CD4-positive, alpha-beta T cell treated with Interleukin-17A for 1 hour (primary cell): ENCODE data around the gene AMPD3.

Experiments
- DNase-seq: peaks from one replicate; pipeline ENCODE4 v3.0.0-alpha.2; 2020

The AMPD3 gene

DNA sequence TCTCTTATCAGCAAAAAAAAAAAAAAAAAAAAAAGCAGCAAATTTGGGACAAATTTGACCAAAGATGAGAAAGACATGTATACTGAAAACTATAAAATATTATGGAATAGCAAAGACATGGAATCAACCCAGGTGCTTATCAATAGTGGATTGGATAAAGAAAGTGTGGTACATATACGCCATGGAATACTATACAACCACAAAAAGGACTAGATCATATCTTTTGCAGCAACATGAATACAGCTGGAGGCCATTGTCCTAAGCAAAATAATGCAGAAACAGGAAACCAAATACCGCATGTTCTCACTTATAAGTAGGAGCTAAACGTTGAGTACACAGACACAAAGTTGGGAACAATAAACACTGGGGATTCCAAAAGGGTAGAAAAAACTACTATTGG, 87.7 kb downstream of the AMPD3 start:
- no peak for DNase-seq

DNA sequence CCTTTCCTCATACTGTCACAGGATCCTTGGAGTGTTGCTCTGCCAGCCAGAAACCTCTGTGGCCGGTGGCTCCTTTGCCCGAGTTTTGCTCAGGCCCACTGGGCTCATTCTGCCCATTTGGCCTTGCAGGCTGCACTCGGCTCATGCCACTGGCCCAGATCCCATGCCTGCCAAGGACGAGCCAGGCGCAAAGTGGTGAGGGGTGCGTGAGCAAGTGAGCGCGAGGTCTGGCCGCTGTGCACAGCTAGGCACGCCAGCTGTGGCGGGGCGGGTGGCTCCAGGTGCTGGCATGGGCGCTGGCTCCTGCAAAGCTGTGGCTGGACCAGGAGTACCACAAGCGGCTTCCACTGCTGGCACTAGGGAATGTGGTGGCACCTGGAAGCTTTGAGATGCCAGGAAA, 88.7 kb downstream of the AMPD3 start:
- DNase-seq = no peak

DNA sequence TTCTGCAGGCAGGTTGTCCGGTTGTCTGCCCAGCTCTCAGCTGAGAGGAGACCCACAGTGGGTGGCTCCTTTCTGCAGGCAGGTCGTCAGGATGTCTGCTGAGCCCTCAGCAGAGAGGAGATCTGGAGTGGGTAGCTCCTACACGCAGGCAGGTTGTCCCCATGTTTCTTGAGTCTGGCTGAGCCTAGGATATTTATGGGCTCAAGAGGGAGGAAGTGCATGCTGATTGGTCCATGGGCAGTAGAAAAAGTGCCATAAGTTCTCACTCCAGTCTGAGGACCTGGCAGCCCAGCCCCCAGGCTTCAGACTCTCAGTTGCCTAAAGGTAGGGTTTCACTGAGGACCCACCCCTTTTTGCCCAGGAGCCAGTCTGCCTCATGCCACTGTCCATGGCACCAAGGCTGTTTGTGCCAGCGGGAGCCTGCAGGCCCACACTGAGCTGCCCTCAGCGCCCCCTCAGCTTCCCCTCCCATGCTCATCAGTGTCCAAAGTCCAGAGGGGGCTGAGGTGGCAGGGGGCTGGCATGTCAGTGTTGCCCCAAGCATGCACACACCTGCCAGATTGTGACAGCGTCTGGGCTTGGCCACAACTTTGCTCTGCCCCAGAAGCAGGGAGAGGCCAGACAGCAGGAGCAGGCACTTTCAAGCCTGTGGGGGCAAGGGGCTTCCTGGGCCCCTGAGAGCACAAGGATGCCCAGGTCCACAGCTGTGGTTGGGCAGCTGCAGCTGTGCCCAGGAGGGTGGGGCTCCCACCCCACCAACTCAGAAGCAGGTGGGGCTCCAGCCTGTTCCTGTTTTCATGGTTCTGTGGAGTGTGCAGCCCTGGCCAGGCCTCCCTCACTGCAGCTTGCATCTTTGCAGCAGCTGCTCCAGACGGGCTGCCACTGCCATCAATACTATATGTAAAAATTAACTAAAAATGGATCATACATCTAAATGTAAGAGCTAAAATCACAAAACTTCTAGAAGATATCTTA, 89.7 kb downstream of the AMPD3 start:
- DNase-seq = no peak

DNA sequence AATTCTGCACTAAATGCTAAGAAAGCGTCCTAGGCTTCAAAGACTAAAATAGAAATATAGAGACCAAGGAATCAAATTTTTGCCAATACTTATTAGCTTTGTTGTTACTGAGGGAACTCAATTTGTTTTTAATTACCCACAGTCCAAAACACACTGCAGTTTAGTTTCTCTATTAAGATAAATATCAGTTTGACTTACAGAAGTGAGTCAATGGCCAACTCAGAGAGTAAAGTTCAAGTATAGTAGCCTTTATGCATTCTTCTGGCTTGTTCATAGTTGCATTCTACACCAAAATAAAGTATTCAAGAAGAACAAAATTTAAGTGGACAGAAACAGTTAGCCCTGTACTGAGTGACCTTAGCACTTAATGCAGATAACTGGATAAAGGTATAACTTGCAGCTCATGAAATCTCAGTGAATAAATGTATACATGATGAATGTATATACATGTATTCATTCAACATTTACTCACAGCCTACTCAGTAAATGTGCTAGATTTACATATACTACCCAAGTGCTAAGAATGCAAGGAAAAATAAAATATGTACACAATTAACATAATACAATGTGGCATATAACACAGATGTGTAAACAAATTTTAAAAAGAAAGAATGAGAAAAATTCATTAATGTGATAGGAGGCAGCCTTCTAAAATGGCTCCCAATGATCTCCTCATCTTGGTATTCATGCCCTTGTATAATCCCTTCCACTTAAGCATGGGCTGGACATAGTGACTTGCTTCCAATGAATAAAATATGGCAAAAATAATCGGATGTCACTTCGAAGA, 95.6 kb downstream of the AMPD3 start:
- DNase-seq = no peak

DNA sequence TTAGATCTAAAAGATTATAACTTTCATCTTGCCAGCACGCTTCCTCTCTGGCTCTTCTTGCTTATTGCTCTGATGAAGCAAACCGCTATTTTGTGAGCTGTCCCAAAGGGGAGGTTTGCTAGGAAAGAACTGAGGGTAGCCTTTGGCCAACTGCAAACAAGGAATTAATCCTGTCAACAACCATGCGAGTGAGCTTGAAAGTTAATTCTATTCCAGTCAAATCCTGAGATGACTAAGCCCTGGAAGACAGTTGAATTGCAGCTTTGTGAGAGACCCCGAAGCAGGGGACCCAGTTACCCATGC, 96.2 kb downstream of the AMPD3 start:
- no peak for DNase-seq

DNA sequence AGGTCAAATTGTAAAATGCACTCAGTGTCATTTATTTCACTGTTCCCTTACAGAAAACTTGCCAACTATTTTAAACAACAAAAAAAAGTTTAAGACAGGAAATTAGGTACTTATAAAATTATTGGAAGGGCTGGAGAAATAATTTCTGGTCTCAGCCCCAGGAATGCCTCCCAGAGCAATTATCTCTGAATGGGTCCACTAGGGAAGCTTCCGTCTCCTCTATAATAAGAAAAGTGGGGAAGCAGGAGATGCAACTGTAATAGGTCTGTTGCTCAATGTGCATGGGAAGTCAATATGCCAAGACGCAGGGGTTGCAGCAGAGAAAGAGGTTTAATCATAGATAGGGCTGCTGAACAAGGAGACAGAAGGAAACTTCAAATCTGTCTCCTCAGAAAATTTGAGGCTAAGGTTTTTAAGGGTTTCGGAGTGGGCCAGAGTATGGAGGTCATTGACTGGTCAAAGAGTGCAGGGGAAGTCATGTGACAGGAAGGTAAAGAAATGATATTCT, 96.8 kb downstream of the AMPD3 start:
- no peak for DNase-seq

DNA sequence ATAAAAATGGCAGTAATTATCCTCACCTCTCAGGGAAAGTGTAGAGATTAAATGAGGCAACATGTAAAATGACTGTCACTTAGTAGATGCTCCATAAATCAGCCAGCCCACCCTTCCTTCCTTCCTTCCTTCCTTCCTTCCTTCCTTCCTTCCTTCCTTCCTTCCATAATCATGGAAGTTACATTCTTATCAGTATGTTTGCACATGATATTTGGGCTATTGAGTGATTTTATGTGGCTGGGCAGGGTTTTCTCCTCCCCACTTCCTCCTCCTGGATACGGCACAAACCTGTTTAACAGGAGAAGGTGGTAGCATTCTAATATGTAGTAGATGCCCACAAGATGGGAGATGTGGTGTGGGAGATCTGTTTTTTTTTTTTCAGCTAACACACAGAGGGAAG, 101.5 kb downstream of the AMPD3 start:
- no peak for DNase-seq
